HG02852 (cell line): ENCODE data around the gene C2orf49.
A peak's percentile ranks its signal among the peaks of the same experiment; 100 is the strongest.
"Not testable (repeated sequence)": the region's sequence is repeated elsewhere in the genome, so short reads cannot be mapped to it uniquely, and the experiment has no call there.

Source experiments
- ATAC-seq: cut with Tn5 transposase; IDR thresholded peaks from one replicate; pipeline ENCODE4 v1.9.1; 2021; ENCODE audit warnings: mild to moderate bottlenecking, moderate library complexity; ENCODE audit not compliant: unreplicated experiment

The C2orf49 gene

GRCh38 chr2:105320651-105321215, 16.6 kb upstream of the C2orf49 start:
- no peak for ATAC-seq

GRCh38 chr2:105321875-105322646, 15.3 kb upstream of the C2orf49 start:
- no peak for ATAC-seq

- no peak for ATAC-seq
Observed at GRCh38 chr2:105323111-105323510, 14.2 kb upstream of the C2orf49 start.

DNA sequence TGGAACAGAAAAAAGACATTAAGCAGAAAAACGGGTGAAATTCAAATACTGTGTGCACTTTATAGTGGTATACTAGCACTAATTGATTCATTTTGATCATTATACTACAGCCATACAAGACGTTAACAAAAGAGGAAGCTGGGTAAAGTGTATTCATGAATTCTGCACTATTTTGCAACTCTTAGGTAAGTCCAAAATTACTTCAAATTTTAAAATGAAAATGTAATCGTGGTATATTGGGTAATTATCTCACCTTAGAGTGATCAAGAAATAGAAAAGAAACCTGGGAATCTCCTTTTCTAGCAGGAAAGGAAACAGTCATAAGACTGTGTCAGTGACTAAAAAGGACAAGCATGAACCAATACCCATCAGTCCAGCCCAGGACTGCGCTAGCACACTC, 13.2 kb upstream of the C2orf49 start:
- ATAC-seq: no peak

- ATAC-seq: no peak
Observed at GRCh38 chr2:105324732-105325131, 12.6 kb upstream of the C2orf49 start.

- no peak for ATAC-seq
Observed at GRCh38 chr2:105325389-105325963, 11.9 kb upstream of the C2orf49 start.

DNA sequence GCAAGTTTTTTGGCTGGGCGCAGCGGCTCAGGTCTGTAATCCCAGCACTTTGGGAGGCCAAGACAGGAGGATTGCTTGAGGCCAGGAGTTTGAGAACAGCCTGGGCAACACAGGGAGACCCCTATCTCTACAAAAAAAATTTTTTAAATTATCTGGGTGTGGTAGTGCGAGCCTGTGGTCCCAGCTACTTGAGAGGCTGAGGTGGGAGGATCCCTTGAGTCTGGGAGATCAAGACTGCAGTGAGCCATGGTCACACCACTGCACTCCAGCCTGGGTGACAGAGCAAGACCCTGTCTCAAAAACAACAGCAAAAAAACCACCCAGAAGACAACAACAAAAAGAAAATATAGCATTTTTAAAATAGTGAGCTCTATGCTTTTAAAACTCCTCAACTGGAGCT, 10.1 kb upstream of the C2orf49 start:
- ATAC-seq: not testable (repeated sequence)

DNA sequence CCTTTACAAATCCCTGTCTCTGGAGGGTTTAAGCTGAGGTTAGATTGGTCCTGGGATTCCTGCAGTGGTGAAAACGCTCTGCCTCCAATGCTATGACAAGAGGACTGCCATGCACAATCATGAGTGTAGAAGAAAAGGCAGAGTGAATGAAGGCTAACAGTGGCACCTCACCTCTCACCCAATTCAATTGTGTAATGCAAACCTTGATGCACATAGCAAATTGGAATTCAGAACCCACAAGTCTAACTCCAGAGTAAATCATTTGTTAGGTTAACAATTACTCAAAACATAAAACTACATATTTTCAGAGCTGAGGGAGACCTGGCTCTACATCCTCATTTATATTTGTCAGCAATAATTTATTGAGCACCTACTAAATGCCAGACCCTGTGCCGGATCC, 9.7 kb upstream of the C2orf49 start:
- ATAC-seq: no peak

GRCh38 chr2:105328281-105329196, 8.8 kb upstream of the C2orf49 start:
- no peak for ATAC-seq

DNA sequence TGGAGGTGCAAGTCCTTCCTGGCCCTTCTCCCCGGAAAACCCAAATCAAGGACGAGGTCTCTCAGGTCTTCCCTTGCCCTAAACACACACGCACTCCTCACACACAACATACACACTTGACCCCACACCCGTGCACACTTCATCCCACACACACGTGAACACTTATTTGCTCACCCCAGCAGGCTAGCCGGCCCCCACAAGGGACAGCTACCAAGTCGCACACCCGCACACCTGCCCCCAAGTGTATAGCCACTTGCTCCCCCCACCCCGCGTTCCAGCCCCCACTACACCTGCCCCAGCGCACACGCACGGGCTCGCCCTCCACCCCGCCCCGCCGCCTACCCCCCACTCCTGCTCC, 8.2 kb upstream of the C2orf49 start:
- no peak for ATAC-seq

DNA sequence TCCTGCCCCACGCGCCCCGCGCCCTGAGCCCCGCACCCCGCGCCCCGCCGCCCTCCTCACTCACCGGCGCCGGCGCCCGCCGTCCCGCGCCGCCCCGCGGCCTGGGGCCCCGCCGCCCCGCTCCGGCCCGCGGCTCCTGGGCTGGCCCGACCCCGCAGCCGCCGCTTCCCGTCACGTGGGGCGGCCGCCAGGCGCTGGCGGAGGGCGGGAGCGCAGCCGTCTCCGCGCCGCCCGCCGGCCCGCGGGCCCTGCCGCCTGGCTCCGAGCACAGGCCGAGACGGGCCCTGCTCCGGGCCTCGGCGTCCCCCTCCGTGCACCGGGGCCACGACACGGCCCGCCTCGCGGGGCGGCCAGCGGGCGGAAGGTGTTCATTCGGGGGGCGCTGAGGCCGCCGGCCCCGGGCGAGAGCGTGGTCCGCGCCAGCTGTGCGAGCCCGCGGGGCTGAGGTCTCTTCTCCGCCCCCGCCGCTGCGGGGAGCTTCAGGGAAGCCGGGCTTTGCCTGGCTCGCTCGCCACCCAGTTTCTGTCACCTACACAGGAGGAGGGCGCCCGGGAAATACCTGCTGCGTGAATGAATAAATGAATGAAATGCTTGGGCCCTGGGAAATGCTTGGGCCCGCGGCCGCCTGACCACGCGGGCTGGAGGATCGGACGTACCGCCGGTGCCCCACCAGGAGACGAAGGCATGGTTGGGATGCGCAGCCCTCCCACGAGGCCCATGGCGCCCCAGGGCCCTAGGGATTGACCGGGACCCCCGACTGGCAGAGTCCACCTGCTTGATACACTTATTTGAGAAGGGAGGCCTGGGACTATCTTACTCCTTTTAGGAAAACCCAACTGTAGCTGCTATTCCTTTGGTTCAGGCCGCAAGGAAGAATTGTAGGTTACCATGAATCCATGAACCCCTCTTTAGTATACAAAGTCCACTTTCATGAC, 7.5 kb upstream of the C2orf49 start, which contains the start of gene TGFBRAP1:
Gene TGFBRAP1 (minus strand): TSS at position 175 of the 935 bp plus-strand sequence. CDS start 21,434 bp downstream, outside the sequence.
- ATAC-seq: peak; percentile 77

- no peak for ATAC-seq
Observed at GRCh38 chr2:105330681-105331375, 6.5 kb upstream of the C2orf49 start.

GRCh38 chr2:105334211-105334610, 3.1 kb upstream of the C2orf49 start:
- no peak for ATAC-seq

DNA sequence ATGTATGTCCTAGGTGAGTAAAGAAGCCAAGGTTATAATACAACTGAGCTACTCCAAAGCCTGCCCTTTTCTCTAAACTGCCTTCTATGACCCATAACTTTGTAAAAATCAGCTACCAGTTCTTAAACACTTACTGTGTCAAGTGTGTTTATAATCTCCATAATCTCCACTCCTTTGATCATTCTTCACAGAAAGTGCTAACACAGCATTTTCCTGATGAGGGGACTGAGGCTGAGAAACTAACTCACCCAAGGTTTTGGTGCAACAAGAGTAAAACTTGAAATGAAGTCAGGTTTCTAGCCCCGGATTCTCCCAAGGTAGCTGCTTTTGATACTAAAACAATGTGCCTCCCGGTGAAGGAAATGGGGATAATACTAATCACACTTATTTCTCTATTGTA, 1.9 kb upstream of the C2orf49 start:
- ATAC-seq: no peak

GRCh38 chr2:105336786-105337121, 586 bp upstream of the C2orf49 start:
- ATAC-seq: no peak

DNA sequence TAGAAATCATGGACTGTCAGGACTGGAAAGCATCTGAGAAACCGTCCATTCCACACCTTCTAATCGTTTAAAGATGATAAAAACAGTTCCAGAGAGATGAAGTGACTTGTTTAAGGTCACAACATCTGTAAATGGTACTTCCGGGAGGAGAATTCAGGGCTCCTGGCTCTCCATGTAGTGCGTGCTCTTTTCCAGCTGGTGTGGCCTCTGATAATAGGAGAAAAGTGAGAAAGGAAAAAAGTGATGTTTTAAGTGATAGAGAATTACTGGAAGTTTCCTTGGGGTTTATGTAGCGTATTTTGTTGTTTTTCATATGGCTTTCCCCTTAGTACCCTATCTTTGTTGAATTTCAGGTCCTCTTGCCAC, 663 bp downstream of the C2orf49 start:
- ATAC-seq: peak; percentile 10

DNA sequence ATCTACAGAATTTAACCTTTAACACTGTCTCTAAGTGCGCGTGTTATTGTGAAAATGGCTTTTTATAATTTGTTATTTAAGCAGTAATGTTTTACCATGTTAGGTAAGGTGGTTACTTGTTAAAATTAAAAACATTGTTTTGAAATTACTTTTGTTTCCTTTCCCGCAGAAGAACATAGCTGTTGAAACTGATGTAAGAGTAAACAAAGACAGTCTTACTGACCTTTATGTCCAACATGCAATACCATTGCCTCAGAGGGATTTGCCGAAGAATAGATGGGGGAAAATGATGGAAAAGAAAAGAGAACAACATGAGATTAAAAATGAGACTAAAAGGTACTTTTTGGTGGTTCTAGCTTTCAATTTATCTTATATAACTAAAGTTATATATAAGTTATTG, 2.1 kb downstream of the C2orf49 start:
- ATAC-seq: no peak

GRCh38 chr2:105344704-105345345, 7.5 kb downstream of the C2orf49 start:
- ATAC-seq: no peak

- ATAC-seq: no peak
Observed at GRCh38 chr2:105357122-105357521, 19.8 kb downstream of the C2orf49 start.
